SK-N-SH (cell line): ENCODE results near the gene MINDY2. TPM values are rescaled to one million over a fixed set of nuclear protein-coding genes. Genes with fewer than 3 reads are reported as not detected.

Experiments used
- CTCF ChIA-PET: fragments of 300-600, 350-600 bp; formaldehyde crosslinking; extraction: SDS; loops from one replicate; lab custom pipeline; 2021; lab: Yijun Ruan, JAX
- POLR2A ChIA-PET: fragments of 350-600 bp; sonication (Branson Sonifier 250); formaldehyde crosslinking; extraction: SDS; loops from one replicate; lab custom pipeline; 2020; ENCODE audit warnings: antibody characterized with exemption, inconsistent platforms; lab: Yijun Ruan, JAX
- DNase-seq: peaks from one replicate; pipeline ENCODE4 v3.0.0; 2012
- H2AFZ ChIP-seq: fragments of 200-600 bp; sonication (generic); 2 replicates; pipeline ENCODE4 v1.8.1; 2016; ENCODE audit warnings: antibody characterized with exemption, mild to moderate bottlenecking, low read depth
- H3F3A ChIP-seq: fragments of 200-600 bp; sonication (generic); replicated peaks from 2 replicates; pipeline ENCODE3; 2016; ENCODE audit warnings: antibody characterized with exemption, mild to moderate bottlenecking; ENCODE audit not compliant: insufficient read depth
- H3K27ac ChIP-seq, 2 experiments: fragments of 200-500 bp in 1 of 2; fragments of 200-600 bp in 1 of 2; sonication (Bioruptor generic) in 1 of 2; sonication (generic), shearing (Covaris generic) in 1 of 2; 2 replicates each; pipeline versions ENCODE4 v1.5.1 to v1.6.1; 2014 to 2016; ENCODE audit warnings: low read depth in 2 of 2, inconsistent platforms in 1 of 2, low read length in 1 of 2, mild to moderate bottlenecking in 1 of 2, mixed read lengths in 1 of 2
- H3K27me3 ChIP-seq: fragments of 200-600 bp; sonication (generic), shearing (Covaris generic); 2 replicates; pipeline ENCODE4 v1.6.1; 2016; ENCODE audit warnings: mixed run types; ENCODE audit not compliant: insufficient read depth
- H3K36me3 ChIP-seq, 2 experiments: fragments of 200-500 bp in 1 of 2; fragments of 200-600 bp in 1 of 2; sonication (Bioruptor generic) in 1 of 2; sonication (generic) in 1 of 2; replicated peaks in 1 of 2; 2 replicates each; pipeline versions ENCODE3 to v1.5.1; 2014 to 2016; ENCODE audit warnings: low read length in 1 of 2, mild to moderate bottlenecking in 1 of 2; ENCODE audit not compliant: insufficient read depth in 2 of 2, control insufficient read depth in 1 of 2
- H3K4me1 ChIP-seq, 2 experiments: fragments of 200-500 bp in 1 of 2; fragments of 200-600 bp in 1 of 2; sonication (Bioruptor generic) in 1 of 2; sonication (generic), shearing (Covaris generic) in 1 of 2; 2 replicates each; pipeline versions ENCODE4 v1.5.1 to v1.6.1; 2014 to 2016; ENCODE audit warnings: low read depth in 1 of 2, low read length in 1 of 2, mixed run types in 1 of 2; ENCODE audit not compliant: insufficient read depth in 2 of 2, control insufficient read depth in 1 of 2
- H3K4me2 ChIP-seq: fragments of 200-600 bp; sonication (generic), shearing (Covaris generic); 2 replicates; pipeline ENCODE4 v1.6.1; 2017; ENCODE audit warnings: mixed run types
- H3K4me3 ChIP-seq, 2 experiments: fragments of 200-500 bp in 1 of 2; fragments of 200-600 bp in 1 of 2; sonication (Bioruptor generic) in 1 of 2; sonication (generic), shearing (Covaris generic) in 1 of 2; 2 replicates each; pipeline versions ENCODE4 v1.5.1 to v1.8.1; 2014 to 2016; ENCODE audit warnings: low read depth in 2 of 2, inconsistent platforms in 1 of 2, low read length in 1 of 2, mild to moderate bottlenecking in 1 of 2, mixed read lengths in 1 of 2, moderate library complexity in 1 of 2
- H3K79me2 ChIP-seq: fragments of 200-600 bp; sonication (generic); 2 replicates; pipeline ENCODE4 v1.8.1; 2017; ENCODE audit warnings: mild to moderate bottlenecking; ENCODE audit not compliant: insufficient read depth
- H3K9ac ChIP-seq: fragments of 200-600 bp; sonication (generic); 2 replicates; pipeline ENCODE4 v1.6.1; 2017; ENCODE audit warnings: mixed run types
- H3K9me2 ChIP-seq: fragments of 200-600 bp; sonication (generic); 2 replicates; pipeline ENCODE4 v1.6.1; 2017; ENCODE audit warnings: mixed run types
- H3K9me3 ChIP-seq: fragments of 200-600 bp; sonication (generic); 2 replicates; pipeline ENCODE4 v1.6.1; 2017; ENCODE audit warnings: mixed run types, mild to moderate bottlenecking, moderate library complexity
- H4K20me1 ChIP-seq: fragments of 200-600 bp; sonication (generic); 2 replicates; pipeline ENCODE4 v1.6.1; 2017; ENCODE audit warnings: mild to moderate bottlenecking, mixed run types; ENCODE audit not compliant: insufficient read depth
- ELF1 ChIP-seq: IDR thresholded peaks from 2 replicates; pipeline ENCODE4 v1.4.0; 2012
- EP300 ChIP-seq, 2 experiments: IDR thresholded peaks; 2 replicates each; pipeline versions ENCODE4 v1.4.0 to v1.6.1; 2012; ENCODE audit warnings: borderline replicate concordance in 1 of 2, low read depth in 1 of 2, low read length in 1 of 2
- MXI1 ChIP-seq: IDR thresholded peaks from 2 replicates; pipeline ENCODE4 v1.6.1; 2012; ENCODE audit warnings: mild to moderate bottlenecking, low read depth, low read length, improper control_type of control experiment
- NRF1 ChIP-seq: IDR thresholded peaks from 2 replicates; pipeline ENCODE4 v1.6.1; 2012; ENCODE audit warnings: low read depth, mild to moderate bottlenecking, low read length
- POLR2AphosphoS5 ChIP-seq: IDR thresholded peaks from 2 replicates; pipeline ENCODE4 v1.6.1; 2012; ENCODE audit warnings: low read depth, low read length
- SIN3A ChIP-seq: IDR thresholded peaks from 2 replicates; pipeline ENCODE4 v1.6.1; 2012; ENCODE audit warnings: low read depth, mild to moderate bottlenecking, low read length, moderate library complexity, borderline replicate concordance
- TAF1 ChIP-seq: IDR thresholded peaks from 2 replicates; pipeline ENCODE4 v1.6.1; 2012; ENCODE audit warnings: low read depth, mild to moderate bottlenecking, low read length, moderate library complexity, borderline replicate concordance
- TCF12 ChIP-seq: IDR thresholded peaks from 2 replicates; pipeline ENCODE4 v1.4.0; 2012
- TEAD4 ChIP-seq: IDR thresholded peaks from 2 replicates; pipeline ENCODE4 v1.4.0; 2012; ENCODE audit warnings: mild to moderate bottlenecking, borderline replicate concordance; ENCODE audit not compliant: insufficient read depth
- WGBS: methylation state at CpG from one replicate; pipeline ENCODE4 v1.1.6; 2017; ENCODE audit warnings: low lambda C conversion rate; 5-methylcytosine and 5-hydroxymethylcytosine counted together
- polyA plus RNA-seq, 3 experiments: library from polyadenylated mRNA; depleted of rRNA; stranded (reverse); fragments of >200 nt; gene quantifications; 2 replicates each; pipeline ENCODE4 v1.2.3, GENCODE V29; 2012
- TF ChIP-seq, protein P1 (sequence below): IDR thresholded peaks from 2 replicates; pipeline ENCODE4 v1.4.0; 2012; ENCODE audit warnings: low read depth, borderline replicate concordance
- TF ChIP-seq, protein P2 (sequence below): fragments of 150-350 bp; IDR thresholded peaks from 2 replicates; pipeline ENCODE4 v1.6.1; 2017; ENCODE audit warnings: antibody characterized with exemption, low read length, low read depth, borderline replicate concordance
- TF ChIP-seq, protein P3 (sequence below): IDR thresholded peaks from 2 replicates; pipeline ENCODE4 v1.4.0; 2012; ENCODE audit warnings: low read depth

The MINDY2 gene
- polyA plus RNA-seq, 1 of the 3 experiments (the other 2 are of a cell fraction): 1.0 TPM

DNA sequence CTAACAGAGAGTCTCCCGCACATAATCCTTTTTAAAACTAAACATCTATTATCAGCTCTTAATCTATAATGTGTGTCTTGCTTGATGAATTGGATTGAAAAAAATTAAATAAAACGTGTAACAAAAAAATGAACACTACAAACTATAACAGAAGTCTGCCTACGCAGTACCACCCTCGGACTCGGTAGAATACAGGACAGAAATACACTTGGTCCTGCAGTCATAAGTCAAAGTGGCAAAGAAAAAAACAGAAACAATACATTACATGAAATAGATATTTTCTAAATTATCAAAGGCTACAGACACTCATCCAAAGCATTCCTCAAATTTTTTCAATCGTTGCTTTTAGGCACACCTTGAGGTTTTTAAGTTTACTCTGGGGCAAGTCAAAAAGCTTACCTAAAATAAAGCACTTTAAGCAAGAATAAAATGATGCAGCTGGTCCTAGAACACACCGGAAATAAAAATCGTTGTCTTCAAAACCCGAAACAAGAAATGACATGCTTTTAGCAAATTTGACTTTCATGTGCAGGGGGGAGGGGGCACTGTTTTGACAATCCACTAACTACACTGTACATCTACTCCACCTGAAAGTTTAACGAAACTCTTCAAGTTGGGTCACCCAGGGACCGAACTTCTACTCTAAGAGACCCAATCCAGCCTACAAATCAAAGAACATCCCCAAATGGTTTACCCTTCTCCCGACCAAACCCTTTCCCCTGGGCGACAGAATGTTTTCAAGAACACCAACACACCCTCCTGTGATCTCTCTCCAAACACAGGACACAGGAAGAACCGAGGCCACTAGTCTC, 22.9 kb upstream of the MINDY2 start:
- Histone ChIP-seq H2AFZ (peak overlapping the region; percentile 64; the same call in 1 of the 2 replicates), H3F3A (peaks cover 6% of the 10 kb centered on the region), H3K27ac (peak overlapping the region; percentile 93 to 96), H3K4me2 (peak overlapping the region; percentile 90), H3K9me2 (no peaks in the 10 kb centered on the region), H3K4me1 (peaks cover 8 to 11% of the 10 kb centered on the region in 2 experiments; a peak in 3 of 4 replicates), H3K9me3 (no peaks in the 10 kb centered on the region), H3K27me3 (no peaks in the 10 kb centered on the region), H4K20me1 (peaks cover 55% of the 10 kb centered on the region), H3K9ac (peak overlapping the region; percentile 90), H3K36me3 (no peaks in the 10 kb centered on the region), H3K79me2 (peaks cover 57% of the 10 kb centered on the region), H3K4me3 (peak overlapping the region; percentile 83 to 88)
- no peak for TF ChIP-seq EP300 (IDR thresholded peaks at IDR 0.05; ENCODE audit: borderline replicate concordance in 1 of 2, low read depth in 1 of 2, low read length in 1 of 2)
- peak; percentile 60; the same call in 1 of the 2 replicates for TF ChIP-seq MXI1
- TF ChIP-seq, protein P1, sequence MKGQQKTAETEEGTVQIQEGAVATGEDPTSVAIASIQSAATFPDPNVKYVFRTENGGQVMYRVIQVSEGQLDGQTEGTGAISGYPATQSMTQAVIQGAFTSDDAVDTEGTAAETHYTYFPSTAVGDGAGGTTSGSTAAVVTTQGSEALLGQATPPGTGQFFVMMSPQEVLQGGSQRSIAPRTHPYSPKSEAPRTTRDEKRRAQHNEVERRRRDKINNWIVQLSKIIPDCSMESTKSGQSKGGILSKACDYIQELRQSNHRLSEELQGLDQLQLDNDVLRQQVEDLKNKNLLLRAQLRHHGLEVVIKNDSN: no peak
- TF ChIP-seq ELF1: no peak
- no peak for TF ChIP-seq TCF12
- TF ChIP-seq POLR2AphosphoS5: no peak
- TF ChIP-seq, protein P2, sequence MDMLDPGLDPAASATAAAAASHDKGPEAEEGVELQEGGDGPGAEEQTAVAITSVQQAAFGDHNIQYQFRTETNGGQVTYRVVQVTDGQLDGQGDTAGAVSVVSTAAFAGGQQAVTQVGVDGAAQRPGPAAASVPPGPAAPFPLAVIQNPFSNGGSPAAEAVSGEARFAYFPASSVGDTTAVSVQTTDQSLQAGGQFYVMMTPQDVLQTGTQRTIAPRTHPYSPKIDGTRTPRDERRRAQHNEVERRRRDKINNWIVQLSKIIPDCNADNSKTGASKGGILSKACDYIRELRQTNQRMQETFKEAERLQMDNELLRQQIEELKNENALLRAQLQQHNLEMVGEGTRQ: no peak
- ChIA-PET POLR2A (interaction anchor here (3.4 kb wide), 1 partner anchor 23 kb away, joined by 54 read pairs; the partner anchor contains the start of gene MINDY2), CTCF (interaction anchor here (0.6 to 1.1 kb wide), 4 partner anchors 10 to 525 kb away, joined by 3 to 4 read pairs (median 3); no protein-coding TSS in a partner anchor)
- WGBS: 4% methylated on average over 14 of the region's 14 CpGs
- DNase-seq: no peak

DNA sequence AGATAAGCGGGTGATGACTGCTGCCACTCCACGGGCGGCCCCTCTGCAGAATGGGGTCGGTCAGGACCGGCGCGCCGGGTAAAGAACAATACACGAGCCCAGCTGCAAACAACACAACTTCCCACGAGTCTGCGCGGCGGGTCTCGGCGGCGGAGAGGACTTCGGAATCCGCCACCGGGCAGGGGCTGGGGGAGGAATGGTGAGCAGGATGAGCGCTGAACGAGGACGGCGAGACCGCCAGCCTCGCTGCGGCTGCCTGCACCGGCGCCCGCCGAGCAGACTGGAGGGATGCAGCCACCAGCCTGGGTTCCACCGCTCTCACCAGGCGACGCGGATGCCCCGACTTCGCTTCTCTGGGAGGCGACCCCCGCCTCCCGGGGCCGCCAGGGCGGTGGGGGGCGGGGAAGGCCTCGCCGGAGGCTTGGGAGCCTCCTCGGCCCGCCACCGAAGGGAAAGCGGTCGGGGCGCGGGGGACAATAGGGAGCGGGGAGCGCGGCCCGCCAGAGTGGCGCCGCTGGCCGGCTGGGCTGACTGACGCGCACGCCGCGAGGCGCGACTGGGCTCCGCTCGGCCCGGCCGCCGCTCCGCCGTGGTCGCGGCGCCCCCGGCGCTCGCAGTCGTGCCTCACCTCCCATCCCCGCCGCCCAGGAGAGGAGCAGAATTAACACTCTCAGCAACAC, 22.1 kb upstream of the MINDY2 start:
- WGBS: 0% methylated on average over 10 of the region's 81 CpGs
- ChIA-PET POLR2A (interaction anchor here (0.7 to 3.4 kb wide), 3 partner anchors 14 to 201 kb away, joined by 3 to 54 read pairs (median 3); partner anchors contain the start of gene MINDY2), CTCF (interaction anchor here (0.6 to 2.1 kb wide), 6 partner anchors 11 to 526 kb away, joined by 3 to 15 read pairs (median 4); partner anchors contain the start of gene MINDY2)
- Histone ChIP-seq H3F3A (peaks cover 6% of the 10 kb centered on the region), H3K27me3 (no peaks in the 10 kb centered on the region), H3K27ac (peak overlapping the region; percentile 93 to 96), H3K4me2 (peak overlapping the region; percentile 90), H3K36me3 (no peaks in the 10 kb centered on the region), H3K4me1 (peaks cover 8 to 11% of the 10 kb centered on the region in 2 experiments; a peak in 3 of 4 replicates), H2AFZ (peak overlapping the region; percentile 92; the same call in 1 of the 2 replicates), H3K4me3 (peak overlapping the region; percentile 83 to 88), H3K79me2 (peaks cover 50% of the 10 kb centered on the region), H3K9ac (peak overlapping the region; percentile 90), H3K9me2 (no peaks in the 10 kb centered on the region), H3K9me3 (no peaks in the 10 kb centered on the region), H4K20me1 (peaks cover 48% of the 10 kb centered on the region)
- DNase-seq: peak; percentile 73
- TF ChIP-seq SIN3A (0 out of 2 replicates have a peak, but pooled peaks have one; percentile 31), TEAD4 (no peak), NRF1 (peak; percentile 42), TAF1 (peak; percentile 38; the same call in 1 of the 2 replicates)
- TF ChIP-seq, protein P3, sequence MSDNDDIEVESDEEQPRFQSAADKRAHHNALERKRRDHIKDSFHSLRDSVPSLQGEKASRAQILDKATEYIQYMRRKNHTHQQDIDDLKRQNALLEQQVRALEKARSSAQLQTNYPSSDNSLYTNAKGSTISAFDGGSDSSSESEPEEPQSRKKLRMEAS: peak; percentile 31; the same call in 1 of the 2 replicates
